Memory B cell (primary cell): ENCODE data around the gene RPS16.

Experiments
- ATAC-seq: fragments of 150-1000 bp; cut with Tn5 transposase; 2 replicates; pipeline ENCODE4 v1.10.0; 2021; ENCODE audit warnings: low read depth, mild to moderate bottlenecking, moderate library complexity
- DNase-seq, 2 donors: peaks; one replicate each; pipeline ENCODE4 v3.0.0; 2022; ENCODE audit warnings: low spot score in 2 of 2
- H3K27ac Mint-ChIP-seq: one replicate; pipeline ENCODE4 v1.8.0; 2022; ENCODE audit warnings: mild to moderate bottlenecking, moderate library complexity, mixed read lengths
- H3K27me3 Mint-ChIP-seq: one replicate; pipeline ENCODE4 v1.8.0; 2022; ENCODE audit warnings: mixed read lengths
- H3K36me3 Mint-ChIP-seq: one replicate; pipeline ENCODE4 v1.8.0; 2022; ENCODE audit warnings: mild to moderate bottlenecking, mixed read lengths
- H3K4me1 Mint-ChIP-seq: one replicate; pipeline ENCODE4 v1.8.0; 2022; ENCODE audit warnings: mixed read lengths
- H3K4me3 Mint-ChIP-seq: one replicate; pipeline ENCODE4 v1.8.0; 2022; ENCODE audit warnings: mild to moderate bottlenecking, moderate library complexity, mixed read lengths
- H3K9me3 Mint-ChIP-seq: one replicate; pipeline ENCODE4 v1.8.0; 2022; ENCODE audit warnings: mixed read lengths

The RPS16 gene

GRCh38 chr19:39422020-39422419 is 13.7 kb downstream of the RPS16 start:
- ATAC-seq, result no peak
- Mint-ChIP-seq H3K9me3 (no peaks in the 10 kb centered on the region), H3K4me3 (no peak overlapping the region), H3K36me3 (peaks cover 11% of the 10 kb centered on the region), H3K27ac (no peak overlapping the region), H3K27me3 (no peaks in the 10 kb centered on the region), H3K4me1 (no peaks in the 10 kb centered on the region)
- DNase-seq, result no peak

- Mint-ChIP-seq H3K4me1 (no peaks in the 10 kb centered on the region), H3K27me3 (no peaks in the 10 kb centered on the region), H3K9me3 (no peaks in the 10 kb centered on the region), H3K27ac (no peak overlapping the region), H3K36me3 (peaks cover 9% of the 10 kb centered on the region), H3K4me3 (no peak overlapping the region)
- ATAC-seq (no peak), DNase-seq (no peak)
Observed at GRCh38 chr19:39420769-39421168, 15.0 kb downstream of the RPS16 start.

GRCh38 chr19:39419003-39419402 is 16.7 kb downstream of the RPS16 start:
- no peaks in the 10 kb centered on the region for H3K9me3 Mint-ChIP-seq
- peaks cover 10% of the 10 kb centered on the region for H3K4me1 Mint-ChIP-seq
- no peaks in the 10 kb centered on the region for H3K27me3 Mint-ChIP-seq
- H3K36me3 Mint-ChIP-seq, result peaks cover 10% of the 10 kb centered on the region
- no peak for DNase-seq
- no peak for ATAC-seq
- no peak overlapping the region for H3K4me3 Mint-ChIP-seq
- no peak overlapping the region for H3K27ac Mint-ChIP-seq

GRCh38 chr19:39417463-39418181 is 18.1 kb downstream of the RPS16 start:
- ATAC-seq (peak; percentile 29), DNase-seq (no peak)
- H3K9me3 Mint-ChIP-seq, result no peaks in the 10 kb centered on the region
- peaks cover 8% of the 10 kb centered on the region for H3K36me3 Mint-ChIP-seq
- H3K27me3 Mint-ChIP-seq, result no peaks in the 10 kb centered on the region
- H3K4me3 Mint-ChIP-seq, result no peak overlapping the region
- H3K4me1 Mint-ChIP-seq, result peaks cover 15% of the 10 kb centered on the region
- no peak overlapping the region for H3K27ac Mint-ChIP-seq

- DNase-seq (no peak), ATAC-seq (no peak)
- no peak overlapping the region for H3K27ac Mint-ChIP-seq
- peaks cover 9% of the 10 kb centered on the region for H3K36me3 Mint-ChIP-seq
- H3K4me3 Mint-ChIP-seq, result no peak overlapping the region
- H3K27me3 Mint-ChIP-seq, result no peaks in the 10 kb centered on the region
- peaks cover 21% of the 10 kb centered on the region for H3K4me1 Mint-ChIP-seq
- H3K9me3 Mint-ChIP-seq, result no peaks in the 10 kb centered on the region
Observed at GRCh38 chr19:39416152-39417120, 19.3 kb downstream of the RPS16 start.

GRCh38 chr19:39415111-39416046 is 20.4 kb downstream of the RPS16 start:
- no peak for DNase-seq
- peak overlapping the region; percentile 39 for H3K4me3 Mint-ChIP-seq

GRCh38 chr19:39413911-39414608 is 21.7 kb downstream of the RPS16 start:
- Mint-ChIP-seq H3K4me3 (peak overlapping the region; percentile 93), H3K27me3 (no peaks in the 10 kb centered on the region), H3K9me3 (no peaks in the 10 kb centered on the region), H3K27ac (peak overlapping the region; percentile 96), H3K36me3 (peaks cover 15% of the 10 kb centered on the region), H3K4me1 (peaks cover 35% of the 10 kb centered on the region)
- ATAC-seq, result no peak
- DNase-seq, result no peak

More at GRCh38 chr19:39415111-39416046, 20.4 kb downstream of the RPS16 start:
- peaks cover 12% of the 10 kb centered on the region for H3K36me3 Mint-ChIP-seq
- H3K4me1 Mint-ChIP-seq, result peaks cover 32% of the 10 kb centered on the region
- no peaks in the 10 kb centered on the region for H3K27me3 Mint-ChIP-seq
- H3K27ac Mint-ChIP-seq, result peak overlapping the region; percentile 96
- no peak for ATAC-seq
- no peaks in the 10 kb centered on the region for H3K9me3 Mint-ChIP-seq

- no peaks in the 10 kb centered on the region for H3K9me3 Mint-ChIP-seq
- H3K27ac Mint-ChIP-seq, result peak overlapping the region; percentile 96
- peak overlapping the region; percentile 100 for H3K4me3 Mint-ChIP-seq
- H3K27me3 Mint-ChIP-seq, result no peaks in the 10 kb centered on the region
- H3K4me1 Mint-ChIP-seq, result peaks cover 40% of the 10 kb centered on the region
- DNase-seq, result peak; percentile 37 to 51
- no peak for ATAC-seq
- H3K36me3 Mint-ChIP-seq, result peaks cover 21% of the 10 kb centered on the region
Observed at GRCh38 chr19:39413272-39413910, 22.4 kb downstream of the RPS16 start.

GRCh38 chr19:39412867-39413271 is 22.9 kb downstream of the RPS16 start:
- H3K9me3 Mint-ChIP-seq, result no peaks in the 10 kb centered on the region
- peaks cover 42% of the 10 kb centered on the region for H3K4me1 Mint-ChIP-seq
- H3K36me3 Mint-ChIP-seq, result peaks cover 26% of the 10 kb centered on the region
- ATAC-seq, result no peak
- peak in 1 of 2 donors; percentile 56 for DNase-seq
- H3K4me3 Mint-ChIP-seq, result peak overlapping the region; percentile 100
- no peaks in the 10 kb centered on the region for H3K27me3 Mint-ChIP-seq
- peak overlapping the region; percentile 96 for H3K27ac Mint-ChIP-seq

- ATAC-seq (peak; percentile 54), DNase-seq (peak; percentile 100)
- Mint-ChIP-seq H3K4me1 (peaks cover 43% of the 10 kb centered on the region), H3K27ac (peak within 1 kb of the TSS; percentile 96), H3K36me3 (peaks cover 26% of the 10 kb centered on the region), H3K27me3 (no peaks in the 10 kb centered on the region), H3K9me3 (no peaks in the 10 kb centered on the region), H3K4me3 (peak within 1 kb of the TSS; percentile 100)
Observed at GRCh38 chr19:39412100-39412866, 23.5 kb downstream of the RPS16 start, which contains the start of gene PLEKHG2. PLEKHG2 (plus strand) TSS chr19:39412669; CDS start chr19:39414087, 1,418 bp downstream.

- no peaks in the 10 kb centered on the region for H3K27me3 Mint-ChIP-seq
- peak overlapping the region; percentile 96 for H3K27ac Mint-ChIP-seq
- peak; percentile 25 for ATAC-seq
- peak; percentile 89 to 92 for DNase-seq
- peak overlapping the region; percentile 100 for H3K4me3 Mint-ChIP-seq
- no peaks in the 10 kb centered on the region for H3K9me3 Mint-ChIP-seq
- H3K36me3 Mint-ChIP-seq, result peaks cover 28% of the 10 kb centered on the region
- H3K4me1 Mint-ChIP-seq, result peaks cover 43% of the 10 kb centered on the region
Observed at GRCh38 chr19:39411832-39412099, 24.0 kb downstream of the RPS16 start.
